ENCODE measurements around the gene DIS3L2.
"Not testable (repeated sequence)": the region's sequence is repeated elsewhere in the genome, so short reads cannot be mapped to it uniquely, and the experiment has no call there.

Gene DIS3L2

GRCh38 chr2:231929961-231930592 is 31.4 kb upstream of the DIS3L2 start:
- no peak for DNase-seq

DNA sequence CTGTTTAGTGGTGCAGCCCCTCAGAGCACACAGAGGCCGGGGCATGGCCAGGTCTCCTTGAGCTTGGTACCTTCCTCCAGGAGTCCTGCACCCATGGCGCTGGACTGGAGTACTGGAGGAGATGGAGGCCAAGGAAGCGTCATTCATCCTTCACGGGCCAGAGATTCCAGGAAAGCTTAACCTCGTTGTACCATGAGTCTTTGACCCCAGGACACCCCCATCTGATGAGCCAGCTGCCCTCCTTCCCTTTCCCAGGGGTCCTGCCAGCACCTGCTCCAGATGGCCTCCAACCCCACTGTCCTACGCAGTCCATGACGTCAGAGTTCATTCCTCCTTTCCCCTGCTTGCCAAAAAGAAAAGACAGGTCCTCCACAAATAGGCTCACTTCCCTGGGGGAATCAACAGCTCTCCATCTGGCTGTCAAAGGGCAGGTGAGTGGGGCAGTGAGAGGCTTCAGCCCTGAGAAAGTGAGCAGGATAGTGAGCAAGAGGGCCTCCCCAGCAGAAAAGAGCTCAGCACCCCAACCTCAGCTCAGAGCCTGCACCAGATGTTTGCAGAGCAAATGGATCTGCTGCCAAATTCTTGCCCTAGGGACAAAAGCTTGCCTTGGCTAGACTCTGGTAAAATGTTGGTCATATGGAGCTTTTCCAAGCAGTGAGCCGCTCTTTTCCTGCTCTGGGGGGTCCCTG is 30.8 kb upstream of the DIS3L2 start:
- no peak for DNase-seq

GRCh38 chr2:231931481-231931915 is 30.0 kb upstream of the DIS3L2 start:
- DNase-seq, result no peak

DNA sequence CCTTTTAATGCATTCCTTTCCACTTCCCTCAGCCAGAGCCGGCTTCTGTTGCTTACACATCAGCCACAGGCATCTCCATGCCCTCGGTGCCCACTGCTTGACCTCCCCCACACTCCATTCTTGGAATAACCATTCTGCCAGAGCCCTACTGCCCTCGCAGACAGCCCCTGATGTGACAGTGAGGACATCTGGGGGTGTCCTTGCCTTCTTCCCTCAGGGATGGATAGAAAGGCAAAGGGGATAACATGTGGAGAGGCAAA is 28.9 kb upstream of the DIS3L2 start:
- DNase-seq, result no peak

DNA sequence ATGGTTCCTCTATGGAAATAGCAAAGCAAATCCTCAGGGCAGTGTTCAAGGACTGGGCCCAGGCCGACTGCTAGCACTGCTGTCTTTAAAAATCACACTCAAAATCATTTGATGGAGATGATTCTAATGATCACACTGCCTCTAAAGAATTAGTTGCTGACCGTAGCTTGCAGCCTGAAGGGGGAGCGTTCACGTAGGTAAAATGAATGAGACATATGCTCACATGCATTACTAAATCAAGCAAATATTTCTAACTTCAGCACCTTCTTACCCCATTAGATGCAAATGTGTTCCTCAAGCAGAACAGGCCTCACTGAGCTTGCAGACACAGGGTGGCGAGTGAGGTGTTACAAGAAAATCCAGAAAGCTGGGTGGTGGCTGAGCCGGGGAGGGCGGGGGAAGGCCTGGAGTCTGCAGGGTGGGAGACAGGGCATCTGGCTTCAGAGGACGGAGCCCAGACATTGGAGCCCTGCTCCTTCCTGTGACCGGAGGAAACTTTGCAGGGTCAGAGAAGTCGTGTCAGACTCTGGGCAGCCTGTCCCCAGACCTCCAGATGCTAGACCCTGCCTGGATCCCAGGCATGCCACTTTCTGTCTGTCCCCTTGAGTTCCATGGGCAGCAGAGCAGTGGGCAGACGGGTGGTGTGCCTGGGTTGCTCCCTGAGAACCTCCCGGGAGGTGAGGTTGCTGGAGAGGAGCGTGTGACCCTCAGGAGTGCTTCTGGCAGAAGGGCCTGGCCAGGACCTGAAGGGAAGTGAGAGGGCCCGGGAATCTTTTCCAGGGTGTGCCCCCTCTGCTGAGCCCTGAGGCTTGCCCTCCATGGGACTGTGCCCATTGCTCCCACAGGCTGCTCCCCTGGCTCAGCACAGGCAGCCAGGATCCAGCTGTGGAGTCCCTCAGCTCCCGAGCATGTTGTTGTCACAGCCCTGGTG is 28.3 kb upstream of the DIS3L2 start:
- no peak for DNase-seq

GRCh38 chr2:231933916-231934401 is 27.6 kb upstream of the DIS3L2 start:
- no peak for DNase-seq

DNA sequence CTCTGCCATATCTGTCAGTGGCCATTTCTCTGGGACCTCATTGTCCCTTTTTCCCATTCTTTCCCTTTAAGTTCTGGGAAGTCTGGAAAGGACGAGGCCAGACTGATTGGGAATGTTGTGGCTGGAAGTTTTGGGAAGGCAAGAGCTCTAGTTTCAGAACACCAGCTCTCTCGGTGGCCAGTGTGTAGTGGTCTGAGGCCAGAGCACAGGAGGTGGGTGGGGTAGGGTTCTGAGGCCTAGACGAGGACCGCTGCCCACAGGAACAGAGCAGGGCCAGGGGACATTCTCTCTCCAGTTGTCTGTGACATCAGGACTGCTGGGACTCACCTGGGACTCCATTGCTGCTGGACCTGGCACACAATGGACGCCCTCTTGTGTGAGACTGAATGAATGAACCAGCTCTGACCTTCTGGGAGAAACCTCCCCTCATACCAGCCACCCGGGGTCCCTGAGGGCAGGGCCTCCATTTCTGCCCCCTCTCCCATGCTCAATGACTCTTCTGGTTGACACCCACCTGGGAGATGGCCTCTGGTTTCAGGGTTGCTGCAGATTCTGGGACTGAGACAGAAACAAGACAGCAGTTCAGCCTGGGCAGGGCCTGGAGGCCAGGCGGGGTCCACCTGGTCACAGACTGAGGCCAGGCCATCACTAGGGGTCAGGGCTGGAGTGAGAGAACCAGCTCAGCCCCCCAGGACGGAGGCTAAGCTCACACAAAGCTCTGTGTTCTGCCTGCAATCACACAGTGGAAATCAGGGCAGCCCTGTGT is 26.9 kb upstream of the DIS3L2 start:
- DNase-seq, result no peak

GRCh38 chr2:231935207-231935524 is 26.3 kb upstream of the DIS3L2 start:
- no peak for DNase-seq

GRCh38 chr2:231935815-231936214 is 25.7 kb upstream of the DIS3L2 start:
- DNase-seq, result no peak

DNA sequence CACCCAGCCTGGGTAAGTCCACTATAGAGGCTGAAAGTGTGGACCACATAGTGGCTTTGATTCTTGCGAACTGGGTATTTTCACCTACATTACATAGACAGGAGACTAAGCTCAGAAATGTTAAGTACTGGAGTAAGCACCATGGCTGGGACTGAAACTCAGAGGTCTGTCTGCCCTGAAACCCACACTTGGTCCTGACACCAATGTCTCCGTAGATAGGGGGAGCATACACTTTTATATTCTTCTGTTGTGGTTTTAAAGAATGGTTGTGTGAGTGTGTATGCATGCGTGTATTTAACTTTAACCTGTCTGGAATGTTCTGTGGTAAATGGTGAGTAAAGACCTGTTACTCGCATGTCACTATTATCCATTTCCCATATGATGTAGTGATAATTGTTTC is 25.0 kb upstream of the DIS3L2 start:
- no peak for DNase-seq

- DNase-seq, result no peak
Observed at GRCh38 chr2:231937057-231937456, 24.5 kb upstream of the DIS3L2 start.

GRCh38 chr2:231939022-231939421 is 22.5 kb upstream of the DIS3L2 start:
- no peak for DNase-seq

GRCh38 chr2:231940795-231941194 is 20.7 kb upstream of the DIS3L2 start:
- no peak for DNase-seq

- no peak for DNase-seq
Observed at GRCh38 chr2:231941673-231942072, 19.8 kb upstream of the DIS3L2 start.

- no peak for DNase-seq
Observed at GRCh38 chr2:231942180-231942579, 19.3 kb upstream of the DIS3L2 start.

DNA sequence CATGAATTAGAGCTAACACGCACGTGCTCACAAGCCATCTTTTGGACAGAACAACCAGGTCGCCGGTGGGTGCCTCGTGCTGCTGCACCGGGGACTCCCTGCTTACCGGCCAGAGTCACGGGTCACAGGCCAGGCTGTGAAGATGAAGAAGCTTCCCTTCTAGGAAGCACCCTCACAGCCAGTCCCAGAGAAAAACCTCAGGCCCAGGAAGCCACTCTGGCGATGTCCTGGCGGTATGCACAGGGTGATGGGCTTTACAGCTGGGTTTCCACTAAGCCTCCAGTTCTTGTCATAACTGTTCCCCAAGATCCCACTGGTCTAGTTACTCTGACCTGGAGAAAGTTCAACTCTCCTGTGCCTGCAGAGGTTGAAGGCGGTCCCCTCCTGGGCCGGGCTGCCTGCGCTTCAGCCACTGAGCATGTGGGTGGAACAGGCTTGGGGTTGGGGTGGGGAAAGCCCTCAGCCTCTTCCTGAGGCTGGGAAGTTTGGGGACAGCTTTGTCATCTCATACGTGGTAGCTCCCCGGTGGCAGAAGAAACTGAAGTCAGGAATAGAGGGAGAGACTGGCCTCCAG is 15.2 kb upstream of the DIS3L2 start:
- DNase-seq, result no peak

DNA sequence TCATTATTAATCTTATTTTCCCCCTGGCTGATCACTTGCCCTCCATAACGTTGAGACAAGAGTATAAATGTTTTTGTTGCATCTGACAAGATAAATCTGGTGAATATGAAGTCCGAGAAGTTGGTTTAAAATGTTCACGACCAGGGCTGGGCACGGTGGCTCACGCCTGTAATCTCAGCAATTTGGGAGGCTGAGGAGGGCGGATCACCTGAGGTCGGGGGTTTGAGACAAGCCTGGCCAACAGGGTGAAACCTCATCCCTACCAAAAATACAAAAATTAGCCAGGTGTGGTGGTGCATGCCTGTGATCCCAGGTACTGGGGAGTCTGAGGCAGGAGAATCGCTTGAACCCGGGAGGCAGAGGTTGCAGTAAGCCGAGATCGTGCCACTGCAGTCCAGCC is 14.4 kb upstream of the DIS3L2 start:
- DNase-seq, result not testable (repeated sequence)

DNA sequence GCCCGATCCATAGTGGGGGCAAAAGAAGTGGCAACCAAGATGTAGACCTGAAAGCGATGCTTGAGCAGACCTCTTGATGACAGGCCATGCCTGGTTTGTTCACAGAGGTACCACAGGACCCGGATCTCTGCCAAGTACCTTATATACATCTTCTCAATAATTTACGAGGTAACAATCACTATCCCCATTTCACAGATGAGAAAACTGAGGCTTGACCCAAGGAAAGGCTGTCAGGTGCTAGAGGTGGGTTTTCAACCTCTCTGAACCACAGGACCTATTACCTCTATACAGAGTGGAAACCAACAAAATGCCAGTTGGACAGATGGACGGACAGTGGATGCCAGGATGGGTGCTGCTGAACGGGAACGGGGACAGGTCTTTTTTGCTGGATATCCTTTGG is 13.8 kb upstream of the DIS3L2 start:
- DNase-seq, result no peak

GRCh38 chr2:231951452-231952035 is 10.0 kb upstream of the DIS3L2 start:
- DNase-seq, result no peak

DNA sequence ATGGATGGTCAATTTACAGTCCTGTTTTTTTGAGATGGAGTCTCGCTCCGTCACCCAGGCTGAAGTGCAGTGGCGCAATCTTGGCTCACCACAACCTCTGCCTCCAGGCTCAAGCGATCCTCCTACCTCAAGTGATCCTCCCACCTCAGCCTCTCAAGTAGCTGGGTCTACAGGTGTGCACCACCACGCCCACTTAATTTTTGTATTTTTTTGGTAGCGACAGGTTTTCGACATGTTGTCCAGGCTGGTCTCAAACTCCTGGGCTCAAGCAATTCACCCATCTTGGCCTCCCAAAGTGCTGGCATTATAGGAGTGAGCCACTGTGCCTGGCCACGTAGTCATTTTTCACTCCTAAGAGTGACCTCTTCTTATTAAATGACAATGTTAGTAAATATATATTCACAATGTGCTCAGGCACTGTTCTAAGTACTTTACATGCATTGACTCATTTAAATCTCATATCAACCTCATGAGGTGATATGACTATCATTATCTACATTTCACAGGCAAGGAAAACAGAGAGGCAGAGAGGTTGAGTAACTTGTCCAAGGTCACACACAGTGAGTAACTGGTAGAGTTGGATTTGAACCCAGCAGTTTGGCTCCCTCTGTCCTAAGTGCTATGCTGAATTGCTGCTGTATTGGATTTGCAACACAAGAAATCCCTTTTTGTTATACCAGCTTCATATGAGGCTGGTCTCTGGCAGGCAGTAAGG is 5.6 kb upstream of the DIS3L2 start:
- DNase-seq, result no peak

DNA sequence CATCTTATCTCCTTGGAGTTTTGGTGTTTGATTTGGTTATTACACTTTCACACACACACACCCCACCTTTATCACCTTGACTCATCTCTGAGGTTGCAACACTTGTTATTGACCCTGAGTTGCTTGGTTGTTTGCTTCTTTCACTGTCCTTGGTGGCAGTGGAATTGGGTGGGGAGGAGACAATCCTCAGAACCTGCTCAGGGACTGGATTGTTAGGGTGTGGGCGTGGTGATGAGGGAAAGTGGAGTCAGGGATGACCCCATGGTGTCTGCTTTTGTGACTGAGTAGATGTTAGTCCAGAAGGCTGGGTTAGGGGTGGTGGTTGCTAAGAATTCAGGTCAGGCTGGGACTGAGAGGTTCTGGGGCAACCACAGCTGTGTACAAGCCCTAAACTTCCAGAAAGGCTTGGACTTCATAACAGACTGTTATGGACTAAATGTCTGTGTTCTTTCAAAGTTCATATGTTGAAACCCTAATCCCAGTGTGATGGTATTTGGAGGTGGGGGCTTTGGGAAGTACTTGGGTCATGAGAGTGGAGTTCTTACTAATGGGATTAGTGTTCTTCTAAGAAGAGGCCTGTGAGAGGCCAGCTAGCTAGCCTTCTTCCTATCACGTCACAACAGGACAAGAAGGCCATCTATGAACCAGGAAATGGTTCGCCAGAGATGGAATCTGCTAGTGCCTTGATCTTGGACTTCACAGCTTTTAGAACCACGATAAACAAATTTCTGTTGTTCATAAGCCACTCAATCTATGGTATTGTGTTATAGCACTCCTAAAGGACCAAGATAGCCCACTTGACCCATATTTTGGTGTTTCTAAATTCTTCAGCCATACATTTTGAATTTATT is 3.4 kb upstream of the DIS3L2 start:
- no peak for DNase-seq

Measured in GF-D8 (cell line).